LHCN-M2 (cell line): ENCODE results near the gene ZBTB40. TPM values are rescaled to one million over a fixed set of nuclear protein-coding genes. Genes with fewer than 3 reads are reported as not detected.

Experiments used
- DNase-seq: peaks from one replicate; pipeline ENCODE4 v3.0.0-alpha.2; 2012; ENCODE audit warnings: low read depth
- polyA plus RNA-seq: library from polyadenylated mRNA; unstranded; fragments of >200 nt; gene quantifications from one replicate; pipeline ENCODE4 v1.2.1, GENCODE V29; 2012; ENCODE audit warnings: missing spikeins
- total RNA-seq: library from RNA; depleted of rRNA; stranded (reverse); fragments of >200 nt; gene quantifications from 2 replicates; pipeline ENCODE4 v1.2.3, GENCODE V29; 2014; rRNA removed

The ZBTB40 gene, protein sequence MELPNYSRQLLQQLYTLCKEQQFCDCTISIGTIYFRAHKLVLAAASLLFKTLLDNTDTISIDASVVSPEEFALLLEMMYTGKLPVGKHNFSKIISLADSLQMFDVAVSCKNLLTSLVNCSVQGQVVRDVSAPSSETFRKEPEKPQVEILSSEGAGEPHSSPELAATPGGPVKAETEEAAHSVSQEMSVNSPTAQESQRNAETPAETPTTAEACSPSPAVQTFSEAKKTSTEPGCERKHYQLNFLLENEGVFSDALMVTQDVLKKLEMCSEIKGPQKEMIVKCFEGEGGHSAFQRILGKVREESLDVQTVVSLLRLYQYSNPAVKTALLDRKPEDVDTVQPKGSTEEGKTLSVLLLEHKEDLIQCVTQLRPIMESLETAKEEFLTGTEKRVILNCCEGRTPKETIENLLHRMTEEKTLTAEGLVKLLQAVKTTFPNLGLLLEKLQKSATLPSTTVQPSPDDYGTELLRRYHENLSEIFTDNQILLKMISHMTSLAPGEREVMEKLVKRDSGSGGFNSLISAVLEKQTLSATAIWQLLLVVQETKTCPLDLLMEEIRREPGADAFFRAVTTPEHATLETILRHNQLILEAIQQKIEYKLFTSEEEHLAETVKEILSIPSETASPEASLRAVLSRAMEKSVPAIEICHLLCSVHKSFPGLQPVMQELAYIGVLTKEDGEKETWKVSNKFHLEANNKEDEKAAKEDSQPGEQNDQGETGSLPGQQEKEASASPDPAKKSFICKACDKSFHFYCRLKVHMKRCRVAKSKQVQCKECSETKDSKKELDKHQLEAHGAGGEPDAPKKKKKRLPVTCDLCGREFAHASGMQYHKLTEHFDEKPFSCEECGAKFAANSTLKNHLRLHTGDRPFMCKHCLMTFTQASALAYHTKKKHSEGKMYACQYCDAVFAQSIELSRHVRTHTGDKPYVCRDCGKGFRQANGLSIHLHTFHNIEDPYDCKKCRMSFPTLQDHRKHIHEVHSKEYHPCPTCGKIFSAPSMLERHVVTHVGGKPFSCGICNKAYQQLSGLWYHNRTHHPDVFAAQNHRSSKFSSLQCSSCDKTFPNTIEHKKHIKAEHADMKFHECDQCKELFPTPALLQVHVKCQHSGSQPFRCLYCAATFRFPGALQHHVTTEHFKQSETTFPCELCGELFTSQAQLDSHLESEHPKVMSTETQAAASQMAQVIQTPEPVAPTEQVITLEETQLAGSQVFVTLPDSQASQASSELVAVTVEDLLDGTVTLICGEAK
- 10.1 and 12.9 TPM in 2 replicates for total RNA-seq
- polyA plus RNA-seq: 5.2 TPM

GRCh38 chr1:22451702-22452480, at the start of gene ZBTB40:
Gene ZBTB40 (plus strand): TSS chr1:22451851. CDS start chr1:22489949, 38,098 bp downstream.
- DNase-seq: peak; percentile 97

GRCh38 chr1:22402356-22403053, 49.1 kb upstream of the ZBTB40 start:
- DNase-seq: no peak

DNA sequence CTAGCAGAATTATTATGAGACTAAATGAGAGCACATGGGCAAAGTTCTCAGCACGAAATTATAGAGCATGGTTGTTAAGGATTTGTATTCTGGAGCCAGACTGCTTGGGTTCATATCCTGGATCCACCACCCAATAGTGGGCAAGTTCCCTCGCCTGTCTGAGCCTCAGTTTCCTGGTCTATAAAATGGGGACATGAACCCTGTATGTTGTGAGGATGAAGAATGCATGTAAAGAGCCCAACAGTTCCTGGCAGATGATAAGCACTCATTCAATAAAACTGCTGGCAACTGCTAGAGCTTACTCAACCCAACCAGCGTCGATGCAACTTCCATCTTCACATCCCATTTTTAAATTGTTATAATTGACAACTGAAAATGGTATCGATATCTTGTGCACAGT, 47.2 kb upstream of the ZBTB40 start:
- no peak for DNase-seq

GRCh38 chr1:22406722-22407495, 44.7 kb upstream of the ZBTB40 start:
- DNase-seq: no peak

- no peak for DNase-seq
These were observed 43.4 kb upstream of the ZBTB40 start for GRCh38 chr1:22408230-22408629.

DNA sequence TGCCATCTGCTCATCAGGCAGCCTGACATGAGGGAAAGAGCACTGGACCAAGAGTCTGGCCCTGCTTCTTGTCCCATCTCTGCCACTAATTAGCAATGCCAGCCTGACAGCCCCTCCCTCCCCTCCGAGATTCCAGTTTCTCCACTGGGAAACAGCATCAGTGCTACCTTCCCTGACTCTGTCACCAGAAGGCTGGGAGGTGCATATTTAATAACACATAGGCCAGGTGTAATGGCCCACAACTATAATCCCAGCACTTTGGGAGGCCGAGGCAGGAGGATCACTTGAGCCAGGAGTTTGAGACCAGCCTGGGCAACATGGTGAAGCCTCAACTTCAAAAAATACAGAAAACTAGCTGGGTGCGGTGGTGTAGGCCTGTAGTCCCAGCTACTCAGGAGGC, 41.2 kb upstream of the ZBTB40 start:
- no peak for DNase-seq

- no peak for DNase-seq
These were observed 40.6 kb upstream of the ZBTB40 start for GRCh38 chr1:22410928-22411495.

- no peak for DNase-seq
These were observed 40.1 kb upstream of the ZBTB40 start for GRCh38 chr1:22411589-22411988.

GRCh38 chr1:22412932-22413727, 38.5 kb upstream of the ZBTB40 start:
- no peak for DNase-seq

GRCh38 chr1:22413799-22414198, 37.9 kb upstream of the ZBTB40 start:
- no peak for DNase-seq

DNA sequence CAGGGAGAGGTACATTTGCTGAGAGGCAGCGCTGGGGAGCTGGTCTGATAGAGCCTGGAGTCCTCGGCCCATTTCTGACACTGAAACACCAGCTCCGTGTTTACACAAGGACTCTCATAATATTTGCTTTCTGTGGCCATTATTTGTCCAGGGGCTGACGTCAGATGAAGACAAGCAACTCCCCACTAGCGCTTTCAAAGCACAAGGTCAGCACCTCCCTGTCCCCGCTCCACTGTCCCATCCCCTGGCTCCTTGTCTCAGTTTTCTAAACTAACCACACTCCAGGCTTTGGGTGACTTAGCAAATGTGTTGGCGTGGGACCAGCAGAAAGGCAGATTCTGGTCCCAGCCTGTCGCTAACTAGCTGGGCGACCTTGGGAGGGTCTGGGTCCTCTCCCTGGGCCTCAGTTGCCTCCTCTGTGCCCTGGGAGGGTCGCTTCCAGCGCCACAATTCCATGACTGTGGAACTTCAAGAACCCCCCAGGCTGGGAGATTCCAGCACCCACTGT, 37.4 kb upstream of the ZBTB40 start:
- no peak for DNase-seq

- DNase-seq: no peak
These were observed 36.2 kb upstream of the ZBTB40 start for GRCh38 chr1:22415489-22415888.

DNA sequence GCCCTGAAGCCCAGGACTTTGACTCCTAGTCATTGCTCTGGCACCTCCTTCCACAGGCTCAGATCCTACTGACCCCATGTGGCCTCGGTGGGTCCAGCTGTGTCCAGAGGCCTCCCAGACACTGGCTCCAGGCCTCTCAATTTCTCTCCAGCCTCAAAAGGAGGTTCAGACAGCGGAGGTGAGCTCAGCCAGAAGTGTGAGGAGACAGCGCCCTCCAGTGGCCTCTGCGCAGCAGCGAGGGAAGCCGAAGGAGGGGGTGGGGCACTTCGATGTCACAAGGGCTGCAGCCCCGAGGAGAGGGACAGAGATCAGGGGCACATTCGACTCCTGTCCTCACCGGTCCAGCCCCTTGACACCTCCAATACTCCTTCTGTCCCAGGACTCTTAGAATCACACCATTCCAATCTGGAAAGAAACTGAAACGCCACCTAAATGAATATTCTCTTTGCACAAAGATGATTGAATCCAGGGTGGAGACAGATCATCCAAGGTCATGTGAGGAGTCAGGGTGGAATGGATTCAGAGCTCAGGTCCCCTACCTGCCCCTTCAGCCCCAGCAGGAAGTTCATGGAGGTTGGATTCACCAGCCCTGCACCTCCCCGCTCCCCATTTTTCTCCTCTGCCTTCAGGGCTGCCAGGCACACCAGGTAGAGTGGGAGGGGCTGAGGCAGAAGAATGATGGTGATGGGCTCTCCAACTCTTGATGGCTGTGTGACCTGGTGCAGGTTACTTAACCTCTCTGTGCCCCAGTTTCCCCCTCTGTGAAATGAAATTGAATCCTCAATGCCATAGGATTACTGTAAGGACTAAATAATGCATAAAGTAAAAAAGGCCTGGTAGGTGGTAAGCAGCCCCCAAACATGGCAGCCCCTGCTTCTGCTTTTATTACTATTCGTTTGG, 34.8 kb upstream of the ZBTB40 start:
- DNase-seq: peak; percentile 59

DNA sequence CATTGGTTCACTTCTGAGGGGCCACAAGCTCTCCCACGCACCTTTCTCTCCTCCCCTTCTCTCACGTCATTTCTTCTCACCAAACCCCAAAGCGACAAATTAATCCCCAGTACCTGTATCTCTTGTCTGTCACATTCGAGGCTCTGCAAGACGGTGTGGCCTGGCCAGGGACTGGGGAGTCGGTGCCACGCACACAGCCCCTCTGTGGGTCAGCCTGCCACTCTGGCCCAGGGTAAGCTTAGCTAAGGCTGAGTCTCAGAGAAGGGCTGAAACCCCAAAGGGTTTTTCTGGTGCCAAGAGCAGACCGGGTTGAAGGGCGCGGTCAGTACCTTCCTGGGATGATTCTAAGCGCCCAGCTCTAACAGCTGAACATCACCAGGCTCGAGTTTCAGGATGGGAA, 34.2 kb upstream of the ZBTB40 start:
- DNase-seq: no peak

DNA sequence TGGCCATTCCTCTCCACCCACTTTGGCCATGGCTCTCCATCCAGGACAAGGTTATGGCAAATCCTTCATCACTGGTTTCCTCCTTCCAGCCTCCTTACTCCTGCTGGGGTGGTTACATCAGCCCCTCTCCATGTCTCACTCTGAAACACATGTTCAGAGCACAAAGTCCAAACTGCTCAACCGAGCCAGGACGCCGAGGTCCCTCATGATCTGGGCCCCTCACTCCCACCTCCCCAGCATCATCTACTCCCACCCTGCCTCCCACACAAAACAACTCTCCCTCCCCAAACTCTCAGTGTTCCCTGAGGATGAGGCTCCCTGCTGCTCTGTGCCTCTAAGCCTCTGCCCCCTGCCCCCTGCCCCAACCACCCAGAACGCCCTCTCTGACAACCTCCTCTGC, 33.3 kb upstream of the ZBTB40 start:
- no peak for DNase-seq

DNA sequence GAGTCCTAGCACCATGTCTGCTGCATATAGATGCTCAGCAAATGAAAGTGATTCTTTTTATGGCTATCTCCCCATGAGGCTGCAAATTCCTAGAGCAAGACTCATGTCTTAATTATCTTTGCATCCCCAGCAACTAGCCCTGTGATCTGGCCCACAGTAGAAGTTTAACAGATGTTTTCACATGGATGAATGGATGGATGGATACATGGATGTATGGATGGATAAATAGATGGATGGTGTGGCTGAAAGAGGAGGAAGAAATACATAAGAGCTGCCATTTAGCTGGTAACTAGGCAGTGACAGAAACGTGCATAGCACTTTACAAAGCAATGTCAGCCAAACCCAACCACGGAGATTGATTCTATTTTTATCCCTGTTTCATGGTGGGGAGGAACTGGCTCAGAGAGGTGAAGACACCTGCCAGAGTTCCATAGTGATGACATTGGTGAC, 32.7 kb upstream of the ZBTB40 start:
- DNase-seq: peak; percentile 40

DNA sequence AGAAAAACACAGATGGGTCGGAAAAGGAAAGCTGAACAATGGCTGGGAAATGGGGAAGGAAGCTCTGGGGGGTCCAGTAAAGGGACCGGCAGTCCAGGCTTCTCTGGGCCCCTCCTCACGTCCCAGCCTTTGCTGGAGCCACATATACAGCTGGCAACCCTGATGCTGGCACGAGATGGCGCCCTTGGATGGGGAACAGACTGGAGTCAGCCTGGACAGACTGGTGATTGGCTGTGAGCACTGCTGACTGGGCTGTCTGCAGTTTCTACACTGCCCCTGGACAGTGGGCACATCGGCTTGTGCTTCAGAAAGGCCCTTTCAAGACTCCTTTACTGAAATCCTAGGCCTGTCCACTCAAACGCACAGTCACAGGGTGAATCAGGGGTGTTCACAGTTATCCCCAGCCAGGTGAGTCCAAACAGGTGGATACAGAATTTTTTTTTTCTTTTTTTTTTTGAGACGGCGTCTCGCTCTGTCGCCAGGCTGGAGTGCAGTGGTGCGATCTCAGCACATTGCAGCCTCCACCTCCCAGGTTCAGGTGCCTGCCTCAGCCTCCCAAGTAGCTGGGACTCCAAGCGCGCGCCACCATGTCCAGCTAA, 31.1 kb upstream of the ZBTB40 start:
- peak; percentile 64 for DNase-seq
